HepG2 (cell line): ENCODE data around the gene GLDC. TPM values are rescaled to one million over a fixed set of nuclear protein-coding genes. Genes with fewer than 3 reads are reported as not detected.

Experiments used
- BORCS8-MEF2B ChIP-seq: sonication (generic); formaldehyde crosslinking; IDR thresholded peaks from 2 replicates; pipeline ENCODE4 v1.8.0; 2022; ENCODE audit warnings: mild to moderate bottlenecking, missing genetic modification reagents
- HOXA5 ChIP-seq: sonication (generic); formaldehyde crosslinking; IDR thresholded peaks from 2 replicates; pipeline ENCODE4 v1.4.0; 2020; ENCODE audit warnings: missing genetic modification reagents
- PATZ1 ChIP-seq: sonication (generic); formaldehyde crosslinking; IDR thresholded peaks from 2 replicates; pipeline ENCODE4 v1.4.0; 2020; ENCODE audit warnings: missing genetic modification reagents
- SKI ChIP-seq: fragments of 450-650 bp; IDR thresholded peaks from one replicate; pipeline ENCODE4 v1.6.1; 2018; ENCODE audit warnings: mild to moderate bottlenecking; ENCODE audit not compliant: partially characterized antibody
- SMAD9 ChIP-seq: sonication (generic); formaldehyde crosslinking; IDR thresholded peaks from 2 replicates; pipeline ENCODE4 v1.5.1; 2020; ENCODE audit warnings: mild to moderate bottlenecking, missing genetic modification reagents
- SNAPC5 ChIP-seq: sonication (generic); formaldehyde crosslinking; IDR thresholded peaks from 2 replicates; pipeline ENCODE4 v1.8.1; 2023; ENCODE audit warnings: mild to moderate bottlenecking, missing genetic modification reagents, borderline replicate concordance
- ZBTB40 ChIP-seq, 2 experiments: fragments of 450-650 bp in 1 of 2; sonication (generic) in 1 of 2; formaldehyde crosslinking in 1 of 2; IDR thresholded peaks; 2 replicates each; pipeline versions ENCODE4 v1.6.1 to v1.8.0; 2016 to 2022; ENCODE audit warnings: antibody characterized with exemption in 1 of 2, mild to moderate bottlenecking in 1 of 2, missing genetic modification reagents in 1 of 2
- ZNF138 ChIP-seq: sonication (generic); formaldehyde crosslinking; IDR thresholded peaks from 2 replicates; pipeline ENCODE4 v1.5.0; 2020; ENCODE audit warnings: mild to moderate bottlenecking, low read depth, missing genetic modification reagents
- ZNF883 ChIP-seq: sonication (generic); formaldehyde crosslinking; IDR thresholded peaks from 2 replicates; pipeline ENCODE4 v1.5.1; 2020; ENCODE audit warnings: mild to moderate bottlenecking, missing genetic modification reagents; ENCODE audit errors: not compliant biosample characterization
- polyA plus RNA-seq, 8 experiments: library from polyadenylated mRNA; depleted of rRNA in 3 of 8; stranded (reverse) in 7 of 8; unstranded in 1 of 8; fragments of >200 nt; fragmentation: Illumina TruSeq in 4 of 8; extraction: Trizol in 4 of 8; gene quantifications; 2 replicates each; pipeline versions ENCODE4 v1.2.1 to v1.2.3, GENCODE V29; 2011 to 2016; ENCODE audit warnings: low read depth in 4 of 8, missing spikeins in 1 of 8, mixed read lengths in 1 of 8; ENCODE audit not compliant: insufficient read depth in 1 of 8
- total RNA-seq, 5 experiments: library from RNA; depleted of rRNA; stranded (reverse); fragments of >200 nt; fragmentation: Illumina TruSeq; extraction: Trizol; gene quantifications; 2 replicates each; pipeline ENCODE4 v1.2.3, GENCODE V29; 2016; ENCODE audit warnings: low read depth in 1 of 5
- TF ChIP-seq, protein P1 (sequence below): sonication (generic); formaldehyde crosslinking; IDR thresholded peaks from 2 replicates; pipeline ENCODE4 v1.4.0; 2020; ENCODE audit warnings: low read depth, mild to moderate bottlenecking, missing genetic modification reagents
- TF ChIP-seq, protein P2 (sequence below), 2 experiments: sonication (generic) in 1 of 2; formaldehyde crosslinking in 1 of 2; IDR thresholded peaks; 2 replicates each; pipeline versions ENCODE4 v1.5.1 to v1.6.1; 2011 to 2020; ENCODE audit warnings: borderline replicate concordance in 1 of 2, low read depth in 1 of 2, low read length in 1 of 2, mild to moderate bottlenecking in 1 of 2, missing genetic modification reagents in 1 of 2, moderate library complexity in 1 of 2

The GLDC gene
- total and polyA plus RNA-seq, 2 of the 13 experiments (the other 11 are each of a cell fraction or from before 2014, with no cell fraction given), result 59.3 to 115 TPM

GRCh38 chr9:6567140-6567591 lies 78.4 kb downstream of the GLDC start (continued):
- TF ChIP-seq ZBTB40 (IDR thresholded peaks at IDR 0.05) (no peak), ZBTB40 (CRISPR knock-in tag; IDR thresholded peaks at IDR 0.05) (no peak), HOXA5 (CRISPR knock-in tag) (no peak), SMAD9 (CRISPR knock-in tag) (no peak), PATZ1 (CRISPR knock-in tag) (no peak), BORCS8-MEF2B (CRISPR knock-in tag) (no peak), ZNF883 (no peak), SKI (no peak), SNAPC5 (CRISPR knock-in tag) (no peak), ZNF138 (CRISPR knock-in tag) (no peak)
- TF ChIP-seq, protein P1, sequence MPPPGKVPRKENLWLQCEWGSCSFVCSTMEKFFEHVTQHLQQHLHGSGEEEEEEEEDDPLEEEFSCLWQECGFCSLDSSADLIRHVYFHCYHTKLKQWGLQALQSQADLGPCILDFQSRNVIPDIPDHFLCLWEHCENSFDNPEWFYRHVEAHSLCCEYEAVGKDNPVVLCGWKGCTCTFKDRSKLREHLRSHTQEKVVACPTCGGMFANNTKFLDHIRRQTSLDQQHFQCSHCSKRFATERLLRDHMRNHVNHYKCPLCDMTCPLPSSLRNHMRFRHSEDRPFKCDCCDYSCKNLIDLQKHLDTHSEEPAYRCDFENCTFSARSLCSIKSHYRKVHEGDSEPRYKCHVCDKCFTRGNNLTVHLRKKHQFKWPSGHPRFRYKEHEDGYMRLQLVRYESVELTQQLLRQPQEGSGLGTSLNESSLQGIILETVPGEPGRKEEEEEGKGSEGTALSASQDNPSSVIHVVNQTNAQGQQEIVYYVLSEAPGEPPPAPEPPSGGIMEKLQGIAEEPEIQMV, result no peak
- TF ChIP-seq, protein P2, sequence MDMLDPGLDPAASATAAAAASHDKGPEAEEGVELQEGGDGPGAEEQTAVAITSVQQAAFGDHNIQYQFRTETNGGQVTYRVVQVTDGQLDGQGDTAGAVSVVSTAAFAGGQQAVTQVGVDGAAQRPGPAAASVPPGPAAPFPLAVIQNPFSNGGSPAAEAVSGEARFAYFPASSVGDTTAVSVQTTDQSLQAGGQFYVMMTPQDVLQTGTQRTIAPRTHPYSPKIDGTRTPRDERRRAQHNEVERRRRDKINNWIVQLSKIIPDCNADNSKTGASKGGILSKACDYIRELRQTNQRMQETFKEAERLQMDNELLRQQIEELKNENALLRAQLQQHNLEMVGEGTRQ (IDR thresholded peaks at IDR 0.05; ENCODE audit: low read depth, low read length), result no peak
- TF ChIP-seq, protein P2 (CRISPR knock-in tag; IDR thresholded peaks at IDR 0.05; ENCODE audit: borderline replicate concordance), result no peak
- TF ChIP-seq, all 625 proteins: peak for 0
